K562 (cell line): ENCODE results near the gene AP1G2. TPM values are rescaled to one million over a fixed set of nuclear protein-coding genes. Genes with fewer than 3 reads are reported as not detected.
A peak's percentile ranks its signal among the peaks of the same experiment; 100 is the strongest.

ENCODE experiments used
- ATAC-seq: fragments of 200-7000 bp; cut with Tn5 transposase; 3 replicates; pipeline ENCODE4 v1.9.1; 2020; ENCODE audit warnings: moderate library complexity
- BruUV-seq: library from RNA; stranded (reverse); fragments of 400-500 nt; replicated peaks from 2 replicates; lab custom pipeline; 2021; lab: Mats Ljungman, UMichigan
- CTCF ChIA-PET: fragments of 300-600 bp; formaldehyde crosslinking; extraction: SDS; loops from one replicate; lab custom pipeline; 2021; ENCODE audit warnings: low intra/inter-chr PET ratio; lab: Yijun Ruan, JAX
- POLR2A ChIA-PET: fragments of 300-600, 350-650 bp; sonication (Branson Sonifier 250); formaldehyde crosslinking; extraction: SDS; loops from one replicate; lab custom pipeline; 2021; ENCODE audit warnings: antibody characterized with exemption, inconsistent platforms; lab: Yijun Ruan, JAX
- DNase-seq, 4 experiments: peaks; one replicate each; pipeline versions ENCODE4 v3.0.0 to v3.0.0-alpha.2; 2011 to 2018; ENCODE audit warnings: low spot score in 3 of 4, mixed read lengths in 3 of 4; ENCODE audit errors: extremely low read depth in 1 of 4
- FAIRE-seq: peaks from 2 replicates; lab custom pipeline; 2011; peaks lifted over from hg19 to GRCh38; lab: Jason Lieb, UNC
- H2AFZ ChIP-seq: 2 replicates; pipeline ENCODE4 v1.6.0; 2011; ENCODE audit warnings: low read depth, low read length, control low read depth, inconsistent platforms
- H3K27ac ChIP-seq: fragments of 200-600 bp; 3 replicates; pipeline ENCODE4 v1.8.0; 2011; ENCODE audit warnings: low read depth, mild to moderate bottlenecking, control low read depth, inconsistent platforms, low read length, moderate library complexity, mixed read lengths; ENCODE audit errors: extremely low read depth
- H3K27me3 ChIP-seq, 2 experiments: fragments of 300-600 bp in 1 of 2; 2 replicates in 1 of 2; 3 replicates in 1 of 2; pipeline versions ENCODE4 v1.6.0 to v1.8.0; 2011; ENCODE audit warnings: inconsistent platforms in 2 of 2, low read length in 2 of 2, mild to moderate bottlenecking in 1 of 2, mixed read lengths in 1 of 2, moderate library complexity in 1 of 2; ENCODE audit not compliant: control insufficient read depth in 2 of 2, insufficient read depth in 2 of 2
- H3K36me3 ChIP-seq: fragments of 300-600 bp; 3 replicates; pipeline ENCODE4 v1.8.0; 2011; ENCODE audit warnings: mild to moderate bottlenecking, low read length, inconsistent platforms; ENCODE audit not compliant: control insufficient read depth, insufficient read depth
- H3K4me1 ChIP-seq, 2 experiments: fragments of 200-600 bp in 1 of 2; replicated peaks in 1 of 2; 2 replicates in 1 of 2; 3 replicates in 1 of 2; pipeline versions ENCODE4 v1.5.1 to v1.8.0; 2011; ENCODE audit warnings: inconsistent platforms in 2 of 2, low read length in 2 of 2, mild to moderate bottlenecking in 1 of 2, mixed read lengths in 1 of 2, moderate library complexity in 1 of 2; ENCODE audit not compliant: control insufficient read depth in 2 of 2, insufficient read depth in 2 of 2
- H3K4me2 ChIP-seq: 2 replicates; pipeline ENCODE4 v1.6.1; 2011; ENCODE audit warnings: low read length, control low read depth, inconsistent platforms, mixed read lengths; ENCODE audit not compliant: insufficient read depth
- H3K4me3 ChIP-seq: fragments of 200-600 bp; sonication (generic), shearing (Covaris generic); 2 replicates; pipeline ENCODE4 v1.5.1; 2016; ENCODE audit warnings: control low read depth, inconsistent platforms
- H3K79me2 ChIP-seq: fragments of 200-600 bp; 3 replicates; pipeline ENCODE4 v1.8.0; 2011; ENCODE audit warnings: low read length, inconsistent platforms; ENCODE audit not compliant: control insufficient read depth, insufficient read depth
- H3K9ac ChIP-seq, 2 experiments: 2 replicates each; pipeline versions ENCODE4 v1.6.0 to v1.6.1; 2011; ENCODE audit warnings: low read depth in 2 of 2, low read length in 2 of 2, control low read depth in 1 of 2, inconsistent platforms in 1 of 2, mild to moderate bottlenecking in 1 of 2, mixed read lengths in 1 of 2; ENCODE audit not compliant: insufficient read depth in 1 of 2
- H3K9me1 ChIP-seq: one replicate; pipeline ENCODE4 v1.6.0; 2011; ENCODE audit warnings: inconsistent platforms, mild to moderate bottlenecking, low read length, moderate library complexity; ENCODE audit not compliant: control insufficient read depth, insufficient read depth
- H3K9me3 ChIP-seq: replicated peaks from 2 replicates; pipeline ENCODE4 v1.5.1; 2011; ENCODE audit warnings: low read depth, low read length, inconsistent platforms; ENCODE audit not compliant: control insufficient read depth, insufficient read depth
- H4K20me1 ChIP-seq: replicated peaks from 2 replicates; pipeline ENCODE4 v1.6.1; 2011; ENCODE audit warnings: low read length, inconsistent platforms, mixed read lengths; ENCODE audit not compliant: control insufficient read depth, insufficient read depth
- ATF1 ChIP-seq, 2 experiments: fragments of 450-650 bp in 1 of 2; IDR thresholded peaks; 2 replicates each; pipeline ENCODE4 v1.6.1; 2016; ENCODE audit warnings: missing compliant biosample characterization in 1 of 2, missing genetic modification characterization in 1 of 2
- CBFB ChIP-seq: sonication (generic); formaldehyde crosslinking; IDR thresholded peaks from 2 replicates; pipeline ENCODE4 v1.4.0; 2020; ENCODE audit warnings: mild to moderate bottlenecking, missing genetic modification reagents
- FUS ChIP-seq: fragments of 200-400 bp; formaldehyde crosslinking; optimal IDR thresholded peaks from 2 replicates; pipeline ENCODE3; 2017; ENCODE audit warnings: low read depth, low read length
- ILF3 ChIP-seq: fragments of 450-650 bp; IDR thresholded peaks from 2 replicates; pipeline ENCODE4 v1.6.1; 2018; ENCODE audit warnings: antibody characterized with exemption, mild to moderate bottlenecking, moderate library complexity, borderline replicate concordance
- ILK ChIP-seq: fragments of 450-650 bp; IDR thresholded peaks from 2 replicates; pipeline ENCODE4 v1.6.1; 2016; ENCODE audit warnings: missing genetic modification characterization, low read depth, mild to moderate bottlenecking, missing compliant biosample characterization, moderate library complexity, borderline replicate concordance
- JUN ChIP-seq, 2 experiments: sonication (generic) in 1 of 2; formaldehyde crosslinking in 1 of 2; IDR thresholded peaks; 2 replicates each; pipeline versions ENCODE4 v1.6.1 to v1.8.0; 2012 to 2022; ENCODE audit warnings: borderline replicate concordance in 2 of 2, mild to moderate bottlenecking in 2 of 2, improper control_type of control experiment in 1 of 2, low read depth in 1 of 2, low read length in 1 of 2, missing genetic modification reagents in 1 of 2
- NFE2 ChIP-seq: IDR thresholded peaks from 2 replicates; pipeline ENCODE4 v1.6.1; 2014; ENCODE audit warnings: antibody characterized with exemption, low read depth
- PHF20 ChIP-seq: fragments of 450-650 bp; IDR thresholded peaks from 2 replicates; pipeline ENCODE4 v1.6.1; 2018; ENCODE audit not compliant: partially characterized antibody
- PML ChIP-seq: IDR thresholded peaks from 2 replicates; pipeline ENCODE4 v1.6.1; 2012; ENCODE audit warnings: low read length, inconsistent platforms
- PURB ChIP-seq: sonication (generic); formaldehyde crosslinking; IDR thresholded peaks from 2 replicates; pipeline ENCODE4 v1.9.0; 2021; ENCODE audit warnings: low read depth, mild to moderate bottlenecking, missing genetic modification reagents
- RUNX1 ChIP-seq: sonication (generic); IDR thresholded peaks from 2 replicates; pipeline ENCODE4 v1.6.1; 2016; ENCODE audit warnings: antibody characterized with exemption, low read depth
- SIN3B ChIP-seq: fragments of 450-650 bp; IDR thresholded peaks from 2 replicates; pipeline ENCODE4 v1.6.1; 2017; ENCODE audit warnings: low read depth, mild to moderate bottlenecking, moderate library complexity
- TEAD4 ChIP-seq, 2 experiments: sonication (generic) in 1 of 2; formaldehyde crosslinking in 1 of 2; IDR thresholded peaks; 2 replicates each; pipeline versions ENCODE4 v1.6.1 to v1.8.0; 2012 to 2022; ENCODE audit warnings: borderline replicate concordance in 1 of 2, inconsistent platforms in 1 of 2, low read length in 1 of 2, mild to moderate bottlenecking in 1 of 2, missing genetic modification reagents in 1 of 2
- THRA ChIP-seq: fragments of 450-650 bp; IDR thresholded peaks from 2 replicates; pipeline ENCODE4 v1.6.1; 2017; ENCODE audit warnings: mild to moderate bottlenecking, moderate library complexity
- ZBTB1 ChIP-seq: sonication (generic); formaldehyde crosslinking; IDR thresholded peaks from 2 replicates; pipeline ENCODE4 v1.8.1; 2023; ENCODE audit warnings: missing genetic modification reagents, low read depth, mild to moderate bottlenecking, borderline replicate concordance
- ZC3H11A ChIP-seq: IDR thresholded peaks from 2 replicates; pipeline ENCODE4 v1.6.1; 2012; ENCODE audit warnings: low read depth, low read length, improper control_type of control experiment
- ZFX ChIP-seq: sonication (generic); formaldehyde crosslinking; IDR thresholded peaks from 2 replicates; pipeline ENCODE4 v1.8.0; 2022; ENCODE audit warnings: mild to moderate bottlenecking, missing genetic modification reagents, moderate library complexity
- ZNF146 ChIP-seq: IDR thresholded peaks from one replicate; pipeline ENCODE4 v1.6.1; 2018; ENCODE audit warnings: missing compliant biosample characterization; ENCODE audit not compliant: unreplicated experiment
- ZNF408 ChIP-seq: fragments of 250-450 bp; sonication (Bioruptor Pico); IDR thresholded peaks from 2 replicates; pipeline ENCODE4 v1.4.0; 2020; ENCODE audit warnings: low read depth, mild to moderate bottlenecking, moderate library complexity
- ZNF764 ChIP-seq: fragments of 250-450 bp; sonication (Bioruptor Pico); IDR thresholded peaks from 2 replicates; pipeline ENCODE4 v1.4.0; 2020; ENCODE audit warnings: low read depth, mild to moderate bottlenecking, moderate library complexity
- ZNF778 ChIP-seq: fragments of 450-650 bp; formaldehyde crosslinking; IDR thresholded peaks from 2 replicates; pipeline ENCODE4 v1.4.0; 2020; ENCODE audit warnings: mild to moderate bottlenecking, moderate library complexity
- WGBS: fragments of 100-300 bp; shearing (Covaris generic); methylation state at CpG from one replicate; pipeline ENCODE4 v1.1.6; 2016; ENCODE audit warnings: low coverage, mixed read lengths; ENCODE audit not compliant: insufficient coverage; ENCODE audit errors: missing lambda C conversion rate; 5-methylcytosine and 5-hydroxymethylcytosine counted together
- in situ Hi-C: fragments of 300-500 bp; cut with MboI; formaldehyde crosslinking; loops from 4 replicates; pipeline ENCODE4 v1.15.0; 2018; ENCODE audit warnings: inconsistent platforms, mixed read lengths
- intact Hi-C: fragments of 100-400 bp; cut with micrococcal nuclease; formaldehyde crosslinking; loops from 2 replicates; pipeline ENCODE4 v1.14.2; 2022
- polyA plus RNA-seq, 8 experiments: library from polyadenylated mRNA; depleted of rRNA in 4 of 8; stranded (reverse) in 5 of 8; unstranded in 3 of 8; fragments of >200 nt; fragmentation: Nextera tagmentation in 2 of 8; fragmentation: Illumina TruSeq in 1 of 8; extraction: Ambion mirVana in 2 of 8; extraction: Trizol in 1 of 8; gene quantifications; 2 replicates each; pipeline versions ENCODE4 v1.2.1 to v1.2.3, GENCODE V29; 2011 to 2014; ENCODE audit warnings: inconsistent platforms in 1 of 8, missing spikeins in 1 of 8
- total RNA-seq, 7 experiments: library from RNA; depleted of rRNA in 6 of 7; stranded (reverse); fragments of >200 nt in 6 of 7; fragmentation: Illumina TruSeq in 2 of 7; extraction: Trizol in 2 of 7; gene quantifications; 2 replicates each; pipeline versions ENCODE4 v1.2.1 to v1.2.3, GENCODE V29; 2011 to 2021; ENCODE audit warnings: low replicate concordance in 1 of 7

Gene AP1G2
- total and polyA plus RNA-seq, 9 of the 15 experiments (the other 6 are each of a cell fraction or from before 2014, with no cell fraction given) = 19.1 to 83.5 (median 33.3) TPM

GRCh38 chr14:23555882-23556699, 11.5 kb downstream of the AP1G2 start, which contains the start of gene THTPA:
Gene THTPA (plus strand): TSS chr14:23556271. CDS start chr14:23556758, 487 bp downstream.
- intact Hi-C loops (loop anchor here (10.0 kb wide), 1 partner anchor 231 kb away; the partner anchor contains the start of gene PABPN1), in situ Hi-C loops (loop anchor here (5.0 kb wide), 1 partner anchor 69 kb away; no protein-coding TSS in a partner anchor)
- Histone ChIP-seq H2AFZ (peak within 1 kb of the TSS; percentile 98), H3K9me1 (no peaks in the 10 kb centered on the region), H3K9ac (peak within 1 kb of the TSS; percentile 88 to 94), H3K27ac (peak within 1 kb of the TSS; percentile 76), H3K9me3 (no peaks in the 10 kb centered on the region), H3K36me3 (peaks cover 26% of the 10 kb centered on the region; the same call in 2 of the 3 replicates), H3K79me2 (peaks cover 10% of the 10 kb centered on the region), H3K4me1 (peaks cover 7 to 21% of the 10 kb centered on the region in 2 experiments; a peak in 3 of 5 replicates), H3K27me3 (no peaks in the 10 kb centered on the region), H4K20me1 (0 out of 2 replicates have a peak, but pooled peaks cover 3% of the 10 kb centered on the region), H3K4me3 (peak within 1 kb of the TSS; percentile 68), H3K4me2 (peak within 1 kb of the TSS; percentile 86)
- ChIA-PET CTCF (no interaction called here), POLR2A (interaction anchor here (0.6 to 1.4 kb wide), 4 partner anchors 15 to 255 kb away, joined by 3 to 5 read pairs (median 4); no protein-coding TSS in a partner anchor)
- DNase-seq (peak; percentile 80 to 90 (median 85)), FAIRE-seq (peak; percentile 82), ATAC-seq (peak; percentile 89)
- under 1% methylated on average over 42 of the region's 54 CpGs for WGBS
- TSS peak; percentile 79 for BruUV-seq
- no peak for TF ChIP-seq ILF3
- TF ChIP-seq NFE2 = no peak
- TF ChIP-seq CBFB (CRISPR knock-in tag) = no peak
- peak; percentile 8; the same call in 1 of the 2 replicates for TF ChIP-seq SIN3B
- peak; percentile 93 for TF ChIP-seq ZFX (CRISPR knock-in tag)
- no peak for TF ChIP-seq THRA
- no peak for TF ChIP-seq ZBTB1
- TF ChIP-seq TEAD4 (IDR thresholded peaks at IDR 0.05; ENCODE audit: low read length) = no peak
- TF ChIP-seq TEAD4 (CRISPR knock-in tag; IDR thresholded peaks at IDR 0.05; ENCODE audit: borderline replicate concordance) = no peak
- TF ChIP-seq ZNF764 (CRISPR knock-in tag) = no peak
- TF ChIP-seq PML = 0 out of 2 replicates have a peak, but pooled peaks have one; percentile 21
- TF ChIP-seq ILK (tag) = no peak
- TF ChIP-seq ZNF778 (CRISPR knock-in tag) = no peak
- no peak for TF ChIP-seq ZNF146 (CRISPR knock-in tag)
- TF ChIP-seq FUS = no peak
- no peak for TF ChIP-seq ZNF408 (CRISPR knock-in tag)
- TF ChIP-seq PHF20 = peak; percentile 74
- no peak for TF ChIP-seq RUNX1
- no peak for TF ChIP-seq PURB (CRISPR knock-in tag)
- TF ChIP-seq ZC3H11A = no peak
- no peak for TF ChIP-seq ATF1 (CRISPR knock-in tag; IDR thresholded peaks at IDR 0.05)
- peak; percentile 71; the same call in 1 of the 2 replicates for TF ChIP-seq ATF1 (tag; IDR thresholded peaks at IDR 0.05)
- no peak for TF ChIP-seq JUN (IDR thresholded peaks at IDR 0.05; ENCODE audit: borderline replicate concordance, low read depth, low read length)
- TF ChIP-seq JUN (CRISPR knock-in tag; IDR thresholded peaks at IDR 0.05; ENCODE audit: borderline replicate concordance) = no peak
